Measurements from ENCODE around the gene HSFX4. TPM values are rescaled to one million over a fixed set of nuclear protein-coding genes. Genes with fewer than 3 reads are reported as not detected.

The HSFX4 gene, protein sequence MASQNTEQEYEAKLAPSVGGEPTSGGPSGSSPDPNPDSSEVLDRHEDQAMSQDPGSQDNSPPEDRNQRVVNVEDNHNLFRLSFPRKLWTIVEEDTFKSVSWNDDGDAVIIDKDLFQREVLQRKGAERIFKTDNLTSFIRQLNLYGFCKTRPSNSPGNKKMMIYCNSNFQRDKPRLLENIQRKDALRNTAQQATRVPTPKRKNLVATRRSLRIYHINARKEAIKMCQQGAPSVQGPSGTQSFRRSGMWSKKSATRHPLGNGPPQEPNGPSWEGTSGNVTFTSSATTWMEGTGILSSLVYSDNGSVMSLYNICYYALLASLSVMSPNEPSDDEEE
- not detected in 2 replicates for total RNA-seq

GRCh38 chrX:149929400-149929799, at the start of gene HSFX4:
TSS of gene HSFX4 (plus strand) at chrX:149929573. CDS start at chrX:149929645, 72 bp downstream.

DNA sequence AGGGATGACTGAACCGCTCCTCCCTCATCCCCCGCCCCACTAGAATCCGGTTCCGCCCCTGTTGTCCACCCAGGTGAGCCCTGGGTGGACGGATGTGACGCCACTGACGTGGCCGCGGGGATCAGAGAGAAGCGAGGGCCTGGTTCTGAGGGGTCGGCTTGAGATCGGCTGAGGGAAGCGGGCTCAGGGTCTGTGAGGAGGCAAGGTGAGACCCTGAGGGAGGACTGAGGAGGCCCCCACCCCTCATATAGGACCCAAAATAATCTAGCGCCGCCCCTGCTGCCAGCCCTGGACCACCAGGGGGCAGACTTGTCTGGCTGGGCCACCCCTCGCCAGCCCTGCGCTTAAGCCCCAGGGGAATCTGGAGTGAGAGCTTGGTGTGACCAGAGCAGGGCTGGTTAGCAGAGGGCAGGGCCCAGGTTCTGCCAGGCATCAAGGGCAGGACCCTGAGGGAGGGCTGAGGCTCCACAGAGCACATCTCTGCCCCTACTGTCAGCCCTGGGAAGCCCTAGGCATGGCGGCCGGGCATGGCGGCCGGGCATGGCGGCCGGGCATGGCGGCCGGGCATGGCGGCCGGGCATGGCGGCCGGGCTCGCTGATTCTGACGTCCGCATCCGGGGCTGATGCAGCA, 48.2 kb upstream of the HSFX4 start, which contains the start of gene MAGEA8:
MAGEA8 (plus strand) TSS at position 103 of the 631 bp plus-strand sequence. CDS start 3,090 bp downstream, outside the sequence.

GRCh38 chrX:149938427-149938880, 9.1 kb downstream of the HSFX4 start, which contains the start of gene EOLA2:
TSS of gene EOLA2 (minus strand) at chrX:149938491. CDS start at chrX:149933874, 4,617 bp downstream.

Other genes starting within 250 kb of the HSFX4 start
- not detected in 2 replicates for gene MAGEA11, start 217.5 kb upstream of the HSFX4 start, total RNA-seq
- gene HSFX1, start 155.5 kb upstream of the HSFX4 start, total RNA-seq: 0.08 TPM in 2 replicates
- gene MAGEA9, start 147.6 kb upstream of the HSFX4 start, total RNA-seq: not detected in 2 replicates
- not detected in 2 replicates for gene MAGEA8, start 48.4 kb upstream of the HSFX4 start, total RNA-seq
- gene EOLA2, start 8.9 kb downstream of the HSFX4 start, total RNA-seq: 26.6 and 39.3 TPM in 2 replicates

All from hair follicular keratinocyte (primary cell).